ENCODE data around the gene ASAP2.

- TF ChIP-seq CTCF (IDR thresholded peaks at IDR 0.05; ENCODE audit: low read length) (no peak), EZH2phosphoT487 (IDR thresholded peaks at IDR 0.05; ENCODE audit: low read length) (no peak), EZH2 (optimal IDR thresholded peaks at IDR 0.05; ENCODE audit: low read depth, low read length) (no peak)
Measured at GRCh38 chr2:9164112-9164608, 42.5 kb upstream of the ASAP2 start.
